Lung (tissue), 12 donors: ENCODE measurements around the gene STRN4. TPM values are rescaled to one million over a fixed set of nuclear protein-coding genes. Genes with fewer than 3 reads are reported as not detected.

Experiments used
- ATAC-seq: fragments of 200-7000 bp; cut with Tn5 transposase; one replicate; pipeline ENCODE4 v1.9.1; 2020; ENCODE audit warnings: moderate number of reproducible peaks; ENCODE audit not compliant: insufficient read depth, low FRiP score
- DNase-seq, 3 donors: peaks; one replicate each; pipeline ENCODE4 v3.0.0-alpha.2; 2013 to 2017
- H3K27ac ChIP-seq, 2 donors: one replicate each; pipeline ENCODE4 v1.5.1; 2013; ENCODE audit warnings: mild to moderate bottlenecking in 2 of 2, moderate library complexity in 2 of 2, control low read depth in 1 of 2, inconsistent platforms in 1 of 2, low read depth in 1 of 2, low read length in 1 of 2
- H3K27me3 ChIP-seq, 3 donors: one replicate each; pipeline ENCODE4 v1.5.1; 2013; ENCODE audit warnings: low read length in 2 of 3; ENCODE audit not compliant: control insufficient read depth in 3 of 3, insufficient read depth in 3 of 3
- H3K36me3 ChIP-seq, 4 donors: one replicate each; pipeline ENCODE4 v1.5.1; 2013; ENCODE audit warnings: low read length in 4 of 4, mild to moderate bottlenecking in 1 of 4, moderate library complexity in 1 of 4; ENCODE audit not compliant: control insufficient read depth in 4 of 4, insufficient read depth in 4 of 4
- H3K4me1 ChIP-seq, 5 donors: one replicate each; pipeline ENCODE4 v1.5.1; 2013; ENCODE audit warnings: low read length in 5 of 5, mild to moderate bottlenecking in 2 of 5, moderate library complexity in 1 of 5; ENCODE audit not compliant: control insufficient read depth in 5 of 5, insufficient read depth in 5 of 5
- H3K4me3 ChIP-seq: one replicate; pipeline ENCODE4 v1.5.1; 2013; ENCODE audit warnings: mild to moderate bottlenecking, control low read depth, moderate library complexity
- H3K9ac ChIP-seq, 2 donors: one replicate each; pipeline ENCODE4 v1.5.1; 2013; ENCODE audit warnings: low read length in 2 of 2, control low read depth in 1 of 2; ENCODE audit not compliant: insufficient read depth in 1 of 2
- H3K9me3 ChIP-seq, 4 donors: one replicate each; pipeline ENCODE4 v1.5.1; 2013; ENCODE audit warnings: low read length in 3 of 4, mild to moderate bottlenecking in 1 of 4, moderate library complexity in 1 of 4; ENCODE audit not compliant: control insufficient read depth in 4 of 4, insufficient read depth in 3 of 4
- CTCF ChIP-seq: IDR thresholded peaks from 2 replicates; pipeline ENCODE4 v1.5.1; 2012; ENCODE audit warnings: mild to moderate bottlenecking; ENCODE audit errors: control extremely low read depth, extremely low read depth
- WGBS, 2 donors: extraction: QIAGEN DNeasy Blood & Tissue Kit; methylation state at CpG; one replicate each; pipeline ENCODE4 v1.1.7; 2013; 5-methylcytosine and 5-hydroxymethylcytosine counted together
- polyA plus RNA-seq, 2 donors: library from polyadenylated mRNA; stranded (reverse); fragments of 200-250 nt; gene quantifications; one replicate each; pipeline ENCODE4 v1.2.1, GENCODE V29; 2013
- total RNA-seq, 2 donors: library from RNA; depleted of rRNA in 1 of 2; stranded (reverse); fragments of >200 nt in 1 of 2; gene quantifications; one replicate each; pipeline ENCODE4 v1.2.1, GENCODE V29; 2014 to 2021
- donor health status: control.
- donor health status: control.
- donor health status: Bipolar disorder and iron deficiency.
- donor health status: healthy.
- donor health status: DM: yes; HTN: yes; CAD: no.

STRN4 gene
- total and polyA plus RNA-seq, 4 donors = 71.6 to 86.8 (median 79.2) TPM

GRCh38 chr19:46715975-46716671 is 30.1 kb downstream of the STRN4 start:
- Histone ChIP-seq H3K27ac (peak overlapping the region; percentile 78 to 81), H3K27me3 (no peaks in the 10 kb centered on the region)
- 1 to 2% methylated on average over 40 to 42 of the region's 42 CpGs for WGBS, 2 donors

GRCh38 chr19:46715620-46715974 is 30.7 kb downstream of the STRN4 start:
- Histone ChIP-seq H3K27me3 (no peaks in the 10 kb centered on the region), H3K4me3 (peak overlapping the region; percentile 63), H3K9me3 (no peaks in the 10 kb centered on the region), H3K27ac (peak overlapping the region; percentile 21 to 81), H3K4me1 (peaks cover 3 to 23% (median 11%) of the 10 kb centered on the region in 5 donors), H3K9ac (peak overlapping the region; percentile 55 to 70), H3K36me3 (peaks cover 0 to 17% (median 2%) of the 10 kb centered on the region in 4 donors)
- DNase-seq (no peak), ATAC-seq (no peak)
- no peak for TF ChIP-seq CTCF
- WGBS, 2 donors = 13 to 16% methylated on average over 8 of the region's 8 CpGs

More at GRCh38 chr19:46715975-46716671, 30.1 kb downstream of the STRN4 start:
- TF ChIP-seq CTCF = no peak
- Histone ChIP-seq H3K9ac (peak overlapping the region; percentile 55 to 80), H3K36me3 (peaks cover 0 to 17% (median 3%) of the 10 kb centered on the region in 4 donors), H3K4me1 (peaks cover 3 to 23% (median 11%) of the 10 kb centered on the region in 5 donors), H3K4me3 (peak overlapping the region; percentile 63), H3K9me3 (no peaks in the 10 kb centered on the region)
- ATAC-seq (no peak), DNase-seq (peak; percentile 42 to 48 (median 44))

- H3K9ac ChIP-seq = peak overlapping the region; percentile 63 to 88
- peak overlapping the region; percentile 51 for H3K4me3 ChIP-seq
- H3K9me3 ChIP-seq = no peaks in the 10 kb centered on the region
- peaks cover 3 to 23% (median 11%) of the 10 kb centered on the region in 5 donors for H3K4me1 ChIP-seq
- no peak for DNase-seq
- peak; percentile 32 for ATAC-seq
- peaks cover 0 to 10% (median 3%) of the 10 kb centered on the region in 4 donors for H3K36me3 ChIP-seq
- WGBS, 2 donors = 1 to 6% methylated on average over 10 to 12 of the region's 12 CpGs
- no peaks in the 10 kb centered on the region for H3K27me3 ChIP-seq
- peak overlapping the region; percentile 81 to 89 for H3K27ac ChIP-seq
- no peak for TF ChIP-seq CTCF
These were observed 31.7 kb downstream of the STRN4 start for GRCh38 chr19:46714444-46715106.
